ENCODE data around the gene OAS2. TPM values are rescaled to one million over a fixed set of nuclear protein-coding genes. Genes with fewer than 3 reads are reported as not detected.

OAS2 gene
- total RNA-seq, result 111 and 118 TPM in 2 replicates

GRCh38 chr12:112978163-112979040 is at the start of gene OAS2:
Gene OAS2 (plus strand): TSS chr12:112978519. CDS start chr12:112978609, 90 bp downstream.
- intact Hi-C loops (cut with micrococcal nuclease), result loop anchor here (1.0 to 10.0 kb wide), 5 partner anchors 10 to 356 kb away; partner anchors contain the start of genes SLC8B1 and TPCN1
- Mint-ChIP-seq H3K4me1 (peaks cover 42% of the 10 kb centered on the region), H3K27me3 (no peaks in the 10 kb centered on the region)

GRCh38 chr12:112928978-112929377 is 49.3 kb upstream of the OAS2 start:
- no peak for DNase-seq
- Mint-ChIP-seq H3K27me3 (no peaks in the 10 kb centered on the region), H3K9me3 (peaks cover 3% of the 10 kb centered on the region), H3K36me3 (ENCODE audit: low read depth) (peaks cover 47% of the 10 kb centered on the region), H3K4me1 (peaks cover 8% of the 10 kb centered on the region), H3K4me3 (no peak overlapping the region), H3K27ac (no peak overlapping the region)
- intact Hi-C loops (cut with micrococcal nuclease), result no loop called here

More at GRCh38 chr12:112978163-112979040, at the start of gene OAS2:
- Mint-ChIP-seq H3K36me3 (ENCODE audit: low read depth) (peaks cover 52% of the 10 kb centered on the region), H3K9me3 (peaks cover 17% of the 10 kb centered on the region), H3K4me3 (peak within 1 kb of the TSS; percentile 91), H3K27ac (peak within 1 kb of the TSS; percentile 99)
- peak; percentile 96 for DNase-seq

GRCh38 chr12:112929715-112930114 is 48.6 kb upstream of the OAS2 start:
- Mint-ChIP-seq H3K27me3 (no peaks in the 10 kb centered on the region), H3K4me1 (peaks cover 10% of the 10 kb centered on the region), H3K36me3 (ENCODE audit: low read depth) (peaks cover 40% of the 10 kb centered on the region), H3K27ac (no peak overlapping the region), H3K4me3 (no peak overlapping the region), H3K9me3 (peaks cover 3% of the 10 kb centered on the region)
- intact Hi-C loops (cut with micrococcal nuclease), result no loop called here
- no peak for DNase-seq

- DNase-seq, result no peak
- intact Hi-C loops (cut with micrococcal nuclease), result no loop called here
- H3K4me1 Mint-ChIP-seq, result peaks cover 7% of the 10 kb centered on the region
- no peak overlapping the region for H3K27ac Mint-ChIP-seq
- peaks cover 35% of the 10 kb centered on the region for H3K36me3 Mint-ChIP-seq (ENCODE audit: low read depth)
- no peaks in the 10 kb centered on the region for H3K27me3 Mint-ChIP-seq
- peaks cover 3% of the 10 kb centered on the region for H3K9me3 Mint-ChIP-seq
- H3K4me3 Mint-ChIP-seq, result no peak overlapping the region
Measured at GRCh38 chr12:112930350-112930749, 48.0 kb upstream of the OAS2 start.

GRCh38 chr12:112932485-112933128 is 45.7 kb upstream of the OAS2 start:
- Mint-ChIP-seq H3K27me3 (no peaks in the 10 kb centered on the region), H3K4me1 (peaks cover 12% of the 10 kb centered on the region), H3K36me3 (ENCODE audit: low read depth) (peaks cover 22% of the 10 kb centered on the region), H3K27ac (no peak overlapping the region), H3K4me3 (no peak overlapping the region), H3K9me3 (no peaks in the 10 kb centered on the region)
- intact Hi-C loops (cut with micrococcal nuclease), result no loop called here
- DNase-seq, result no peak

GRCh38 chr12:112933129-112933505 is 45.2 kb upstream of the OAS2 start:
- intact Hi-C loops (cut with micrococcal nuclease), result no loop called here
- no peak overlapping the region for H3K27ac Mint-ChIP-seq
- H3K9me3 Mint-ChIP-seq, result no peaks in the 10 kb centered on the region
- H3K4me3 Mint-ChIP-seq, result no peak overlapping the region
- no peak for DNase-seq
- H3K4me1 Mint-ChIP-seq, result peaks cover 17% of the 10 kb centered on the region
- H3K36me3 Mint-ChIP-seq (ENCODE audit: low read depth), result peaks cover 17% of the 10 kb centered on the region
- no peaks in the 10 kb centered on the region for H3K27me3 Mint-ChIP-seq

- H3K4me1 Mint-ChIP-seq, result peaks cover 38% of the 10 kb centered on the region
- DNase-seq, result no peak
- intact Hi-C loops (cut with micrococcal nuclease), result no loop called here
- no peak overlapping the region for H3K27ac Mint-ChIP-seq
- no peak overlapping the region for H3K4me3 Mint-ChIP-seq
- H3K36me3 Mint-ChIP-seq (ENCODE audit: low read depth), result peaks cover 8% of the 10 kb centered on the region
- no peaks in the 10 kb centered on the region for H3K9me3 Mint-ChIP-seq
- H3K27me3 Mint-ChIP-seq, result no peaks in the 10 kb centered on the region
Measured at GRCh38 chr12:112936264-112936663, 42.1 kb upstream of the OAS2 start.

GRCh38 chr12:112936927-112937326 is 41.4 kb upstream of the OAS2 start:
- Mint-ChIP-seq H3K4me3 (peak overlapping the region; percentile 13), H3K4me1 (peaks cover 45% of the 10 kb centered on the region), H3K27me3 (no peaks in the 10 kb centered on the region), H3K9me3 (no peaks in the 10 kb centered on the region), H3K36me3 (ENCODE audit: low read depth) (peaks cover 14% of the 10 kb centered on the region), H3K27ac (peak overlapping the region; percentile 55)
- intact Hi-C loops (cut with micrococcal nuclease), result no loop called here
- DNase-seq, result no peak

- H3K9me3 Mint-ChIP-seq, result no peaks in the 10 kb centered on the region
- H3K27ac Mint-ChIP-seq, result peak within 1 kb of the TSS; percentile 96
- intact Hi-C loops (cut with micrococcal nuclease), result loop anchor here (1.0 kb wide), 1 partner anchor 30 kb away; no protein-coding TSS in a partner anchor
- peaks cover 48% of the 10 kb centered on the region for H3K4me1 Mint-ChIP-seq
- peak; percentile 95 for DNase-seq
- peaks cover 16% of the 10 kb centered on the region for H3K36me3 Mint-ChIP-seq (ENCODE audit: low read depth)
- H3K27me3 Mint-ChIP-seq, result no peaks in the 10 kb centered on the region
- peak within 1 kb of the TSS; percentile 89 for H3K4me3 Mint-ChIP-seq
Measured at GRCh38 chr12:112937741-112938719, 40.3 kb upstream of the OAS2 start, which contains the start of gene OAS3. Gene OAS3 (plus strand): TSS chr12:112938474. CDS start chr12:112938531, 57 bp downstream.

- DNase-seq, result no peak
- Mint-ChIP-seq H3K4me3 (peak overlapping the region; percentile 89), H3K27ac (peak overlapping the region; percentile 96), H3K36me3 (ENCODE audit: low read depth) (peaks cover 20% of the 10 kb centered on the region), H3K4me1 (peaks cover 48% of the 10 kb centered on the region), H3K9me3 (no peaks in the 10 kb centered on the region), H3K27me3 (no peaks in the 10 kb centered on the region)
- intact Hi-C loops (cut with micrococcal nuclease), result loop anchor here (1.0 kb wide), 2 partner anchors 30 to 40 kb away; partner anchors contain the start of gene OAS2
Measured at GRCh38 chr12:112938751-112939150, 39.6 kb upstream of the OAS2 start.

GRCh38 chr12:112939761-112940381 is 38.4 kb upstream of the OAS2 start:
- no peaks in the 10 kb centered on the region for H3K27me3 Mint-ChIP-seq
- peaks cover 49% of the 10 kb centered on the region for H3K4me1 Mint-ChIP-seq
- H3K27ac Mint-ChIP-seq, result peak overlapping the region; percentile 96
- intact Hi-C loops (cut with micrococcal nuclease), result loop anchor here (1.0 kb wide), 1 partner anchor 38 kb away; the partner anchor contains the start of gene OAS2
- H3K36me3 Mint-ChIP-seq (ENCODE audit: low read depth), result peaks cover 30% of the 10 kb centered on the region
- DNase-seq, result peak; percentile 76
- no peaks in the 10 kb centered on the region for H3K9me3 Mint-ChIP-seq
- peak overlapping the region; percentile 89 for H3K4me3 Mint-ChIP-seq

GRCh38 chr12:112941528-112942335 is 36.6 kb upstream of the OAS2 start:
- no peaks in the 10 kb centered on the region for H3K9me3 Mint-ChIP-seq
- no peak for DNase-seq
- peaks cover 50% of the 10 kb centered on the region for H3K4me1 Mint-ChIP-seq
- no peaks in the 10 kb centered on the region for H3K27me3 Mint-ChIP-seq
- intact Hi-C loops (cut with micrococcal nuclease), result no loop called here
- peak overlapping the region; percentile 60 for H3K27ac Mint-ChIP-seq
- H3K4me3 Mint-ChIP-seq, result peak overlapping the region; percentile 34
- peaks cover 46% of the 10 kb centered on the region for H3K36me3 Mint-ChIP-seq (ENCODE audit: low read depth)
